Tibial artery (tissue), 4 donors: ENCODE data around the gene COL10A1.

ENCODE experiments used
- DNase-seq, 2 donors: peaks; one replicate each; pipeline ENCODE4 v3.0.0-alpha.2; 2019
- H3K27ac ChIP-seq, 2 donors: fragments of 200-600 bp; sonication (generic) in 1 of 2; 1 replicate in 1 of 2; 2 replicates in 1 of 2; pipeline ENCODE4 v1.5.1; 2018 to 2019; ENCODE audit warnings: mild to moderate bottlenecking in 1 of 2
- H3K27me3 ChIP-seq, 2 donors: fragments of 200-600 bp; sonication (generic) in 1 of 2; one replicate each; pipeline versions ENCODE4 v1.5.1 to v1.6.0; 2016 to 2019
- H3K36me3 ChIP-seq, 3 donors: fragments of 200-600 bp; sonication (generic) in 2 of 3; one replicate each; pipeline ENCODE4 v1.5.1; 2016 to 2019; ENCODE audit warnings: mild to moderate bottlenecking in 2 of 3
- H3K4me1 ChIP-seq, 4 donors: fragments of 200-600 bp; sonication (generic) in 2 of 4; 1 replicate in 3 of 4; 2 replicates in 1 of 4; pipeline ENCODE4 v1.5.1; 2016 to 2019
- H3K4me3 ChIP-seq, 2 donors: fragments of 200-600 bp; sonication (generic) in 1 of 2; 1 replicate in 1 of 2; 2 replicates in 1 of 2; pipeline ENCODE4 v1.5.1; 2018 to 2019; ENCODE audit warnings: mild to moderate bottlenecking in 2 of 2
- H3K9me3 ChIP-seq, 3 donors: fragments of 200-600 bp; sonication (generic) in 1 of 3; one replicate each; pipeline ENCODE4 v1.5.1; 2016 to 2019
- intact Hi-C: fragments of 100-400 bp; cut with DNase I; formaldehyde crosslinking; loops from one replicate; pipeline ENCODE4 v1.15.0; 2023; ENCODE audit warnings: low total_unique reads
- TF ChIP-seq, protein P1 (sequence below), 2 experiments: fragments of 200-600 bp in 1 of 2; fragments of 450-650 bp in 1 of 2; IDR thresholded peaks; one replicate each; pipeline ENCODE4 v1.5.1; 2017 to 2019; ENCODE audit warnings: antibody characterized with exemption in 2 of 2, mild to moderate bottlenecking in 1 of 2, moderate library complexity in 1 of 2

COL10A1 gene

DNA sequence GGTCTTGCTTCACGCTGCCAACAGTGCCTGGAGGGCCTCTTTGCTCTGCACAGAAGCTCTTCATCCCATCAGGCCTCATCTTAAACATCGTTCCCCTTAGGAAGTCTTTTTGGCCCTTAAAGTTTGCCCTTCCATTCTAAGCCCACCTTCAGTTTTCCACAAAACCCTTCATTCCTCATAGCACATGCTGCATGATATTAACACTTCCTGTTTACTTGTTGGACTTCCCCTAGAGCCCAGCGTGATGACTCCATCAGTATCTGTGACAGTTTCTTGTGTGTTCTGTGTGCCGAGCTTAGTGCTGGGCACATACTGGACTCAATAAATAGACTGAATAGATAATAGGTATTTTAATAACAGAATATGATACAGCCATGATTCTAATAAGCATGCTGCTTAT lies 23.1 kb downstream of the COL10A1 start:
- H3K36me3 ChIP-seq = no peaks in the 10 kb centered on the region
- peak overlapping the region in 1 of 2 donors; percentile 98 for H3K27ac ChIP-seq
- H3K27me3 ChIP-seq = no peaks in the 10 kb centered on the region
- TF ChIP-seq, protein P1, sequence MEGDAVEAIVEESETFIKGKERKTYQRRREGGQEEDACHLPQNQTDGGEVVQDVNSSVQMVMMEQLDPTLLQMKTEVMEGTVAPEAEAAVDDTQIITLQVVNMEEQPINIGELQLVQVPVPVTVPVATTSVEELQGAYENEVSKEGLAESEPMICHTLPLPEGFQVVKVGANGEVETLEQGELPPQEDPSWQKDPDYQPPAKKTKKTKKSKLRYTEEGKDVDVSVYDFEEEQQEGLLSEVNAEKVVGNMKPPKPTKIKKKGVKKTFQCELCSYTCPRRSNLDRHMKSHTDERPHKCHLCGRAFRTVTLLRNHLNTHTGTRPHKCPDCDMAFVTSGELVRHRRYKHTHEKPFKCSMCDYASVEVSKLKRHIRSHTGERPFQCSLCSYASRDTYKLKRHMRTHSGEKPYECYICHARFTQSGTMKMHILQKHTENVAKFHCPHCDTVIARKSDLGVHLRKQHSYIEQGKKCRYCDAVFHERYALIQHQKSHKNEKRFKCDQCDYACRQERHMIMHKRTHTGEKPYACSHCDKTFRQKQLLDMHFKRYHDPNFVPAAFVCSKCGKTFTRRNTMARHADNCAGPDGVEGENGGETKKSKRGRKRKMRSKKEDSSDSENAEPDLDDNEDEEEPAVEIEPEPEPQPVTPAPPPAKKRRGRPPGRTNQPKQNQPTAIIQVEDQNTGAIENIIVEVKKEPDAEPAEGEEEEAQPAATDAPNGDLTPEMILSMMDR (IDR thresholded peaks at IDR 0.05) = no peak
- DNase-seq = no peak
- no peak overlapping the region for H3K4me3 ChIP-seq
- peaks cover 0 to 69% (median 47%) of the 10 kb centered on the region in 4 donors for H3K4me1 ChIP-seq
- intact Hi-C loops = no loop called here
- no peaks in the 10 kb centered on the region for H3K9me3 ChIP-seq

DNA sequence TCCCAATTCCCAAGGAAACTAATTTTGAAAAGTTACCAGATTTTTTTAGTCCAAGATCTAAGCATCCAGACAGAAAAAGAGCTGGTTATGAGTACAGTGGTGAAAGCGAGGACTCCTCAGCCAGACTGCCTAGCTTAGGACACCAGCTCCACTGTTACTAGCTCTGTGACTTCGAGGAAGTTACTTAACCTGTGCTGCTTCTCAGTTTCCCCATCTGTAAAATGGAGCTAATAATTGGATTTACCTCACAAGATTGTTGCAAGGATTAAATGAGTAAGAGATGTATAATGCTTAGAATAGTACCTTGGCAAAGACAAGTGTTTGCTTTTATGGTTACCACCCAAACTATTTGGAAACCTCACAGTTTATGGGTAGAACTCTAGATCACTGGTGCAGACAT lies 24.1 kb downstream of the COL10A1 start:
- TF ChIP-seq, protein P1 (IDR thresholded peaks at IDR 0.05) = no peak
- H3K27me3 ChIP-seq = no peaks in the 10 kb centered on the region
- H3K4me1 ChIP-seq = peaks cover 0 to 64% (median 46%) of the 10 kb centered on the region in 4 donors
- intact Hi-C loops = loop anchor here (2.0 kb wide), 1 partner anchor 91 kb away; no protein-coding TSS in a partner anchor
- H3K36me3 ChIP-seq = no peaks in the 10 kb centered on the region
- H3K27ac ChIP-seq = peak overlapping the region; percentile 82 to 98
- DNase-seq = no peak
- H3K4me3 ChIP-seq = peak overlapping the region; percentile 57 to 86
- no peaks in the 10 kb centered on the region for H3K9me3 ChIP-seq

DNA sequence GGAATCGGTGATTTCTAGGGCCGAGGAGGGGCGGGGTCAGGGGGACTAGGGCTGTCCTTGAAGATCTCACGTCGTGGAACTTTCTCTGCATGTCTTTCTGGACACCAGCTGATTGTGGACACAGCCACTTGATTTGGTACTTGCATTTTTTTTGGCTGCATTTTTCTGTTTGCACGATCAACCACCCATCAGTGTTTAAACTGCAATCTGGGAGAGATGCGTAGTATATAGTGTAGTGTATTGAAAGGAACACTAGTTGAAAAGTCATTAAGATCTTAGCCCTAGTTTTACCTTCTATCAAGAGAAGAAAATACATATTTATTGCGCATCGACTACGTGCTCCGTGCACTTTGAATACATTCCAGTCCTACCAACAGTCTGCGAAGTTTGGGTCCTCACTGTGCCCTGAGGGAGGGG lies 24.6 kb downstream of the COL10A1 start:
- DNase-seq = no peak
- H3K9me3 ChIP-seq = peaks cover 0 to 3% (median 2%) of the 10 kb centered on the region in 3 donors
- peaks cover 0 to 60% (median 44%) of the 10 kb centered on the region in 4 donors for H3K4me1 ChIP-seq
- no peaks in the 10 kb centered on the region for H3K36me3 ChIP-seq
- TF ChIP-seq, protein P1 (IDR thresholded peaks at IDR 0.05) = no peak
- peak overlapping the region; percentile 82 to 98 for H3K27ac ChIP-seq
- H3K27me3 ChIP-seq = no peaks in the 10 kb centered on the region
- intact Hi-C loops = loop anchor here (2.0 kb wide), 1 partner anchor 91 kb away; no protein-coding TSS in a partner anchor
- peak overlapping the region; percentile 57 to 86 for H3K4me3 ChIP-seq

DNA sequence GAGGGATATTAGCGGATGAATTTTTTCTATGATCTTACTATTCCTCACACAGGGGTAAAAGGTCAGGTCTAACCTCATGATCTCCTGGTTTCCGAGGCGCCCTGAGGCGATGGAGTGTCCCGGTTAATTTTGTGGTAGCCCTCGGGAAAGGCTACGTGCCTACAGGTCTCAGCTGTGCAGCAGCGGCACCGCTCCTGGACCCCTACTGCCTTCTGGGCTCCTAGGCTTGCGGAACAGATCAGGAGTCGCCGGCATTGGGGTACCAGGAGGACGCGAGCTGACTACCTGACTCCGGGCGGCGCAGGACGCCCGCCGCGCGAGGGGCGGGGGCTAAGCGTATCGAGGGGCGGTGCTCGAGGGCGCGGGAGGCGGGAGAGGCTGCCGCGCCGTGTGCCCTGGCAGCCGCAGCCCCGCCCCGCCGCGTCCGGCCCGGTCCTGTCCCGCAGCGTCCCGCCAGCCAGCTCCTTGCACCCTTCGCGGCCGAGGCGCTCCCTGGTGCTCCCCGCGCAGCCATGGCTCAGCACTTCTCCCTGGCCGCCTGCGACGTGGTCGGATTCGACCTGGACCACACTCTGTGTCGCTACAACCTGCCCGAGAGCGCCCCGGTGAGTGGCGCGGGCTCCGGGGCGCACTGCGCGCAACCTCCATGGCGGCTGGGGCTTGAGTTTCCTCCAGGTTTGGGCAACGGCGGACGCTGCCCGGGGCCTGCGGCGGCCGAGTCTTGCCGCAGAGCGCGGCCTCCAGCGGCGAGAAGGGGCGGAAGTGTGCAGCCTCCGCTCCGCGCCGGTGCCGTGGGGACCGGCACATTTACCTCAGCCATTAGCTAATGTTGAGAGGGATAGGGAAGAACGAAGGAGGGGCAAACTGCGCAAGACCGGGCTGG lies 25.3 kb downstream of the COL10A1 start, which contains the start of gene NT5DC1:
Gene NT5DC1 (plus strand): TSS at position 435 of the 883 bp plus-strand sequence. CDS start 78 bp downstream, at position 513.
- Histone ChIP-seq H3K27ac (peak within 1 kb of the TSS; percentile 82 to 98), H3K4me1 (peaks cover 0 to 53% (median 39%) of the 10 kb centered on the region in 4 donors), H3K27me3 (no peaks in the 10 kb centered on the region), H3K9me3 (peaks cover 0 to 10% (median 8%) of the 10 kb centered on the region in 3 donors), H3K36me3 (no peaks in the 10 kb centered on the region), H3K4me3 (peak within 1 kb of the TSS; percentile 57 to 86)
- intact Hi-C loops = loop anchor here (2.0 kb wide), 1 partner anchor 90 kb away; no protein-coding TSS in a partner anchor
- TF ChIP-seq, protein P1 (IDR thresholded peaks at IDR 0.05) = peak; percentile 16 to 36
- DNase-seq = peak; percentile 84 to 93

DNA sequence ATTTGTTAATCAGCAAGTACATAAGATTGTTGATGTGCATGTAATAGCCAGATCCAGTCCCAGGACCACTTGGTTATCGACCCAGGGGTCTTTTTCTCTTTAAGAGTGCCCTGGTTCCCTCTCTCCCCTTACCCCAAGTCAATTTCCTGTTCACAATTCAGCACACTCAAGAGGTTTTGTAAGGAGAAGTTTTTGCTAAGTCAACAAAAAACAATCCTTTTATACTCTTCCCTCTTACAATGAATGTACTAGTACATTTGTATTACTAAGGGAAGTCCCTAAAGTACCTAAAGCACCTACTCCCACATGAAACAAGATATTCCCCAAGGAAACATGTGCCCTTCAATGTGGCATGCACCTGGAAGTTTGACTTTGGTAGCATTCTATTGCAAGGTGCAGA lies 26.9 kb downstream of the COL10A1 start:
- H3K4me1 ChIP-seq = peaks cover 0 to 42% (median 29%) of the 10 kb centered on the region in 4 donors
- DNase-seq = no peak
- H3K27me3 ChIP-seq = no peaks in the 10 kb centered on the region
- no peaks in the 10 kb centered on the region for H3K36me3 ChIP-seq
- H3K4me3 ChIP-seq = no peak overlapping the region
- intact Hi-C loops = loop anchor here (5.0 kb wide), 1 partner anchor 37 kb away; the partner anchor contains the start of gene FRK
- H3K9me3 ChIP-seq = peaks cover 0 to 12% (median 9%) of the 10 kb centered on the region in 3 donors
- H3K27ac ChIP-seq = peak overlapping the region in 1 of 2 donors; percentile 98
- TF ChIP-seq, protein P1 (IDR thresholded peaks at IDR 0.05) = no peak
